K562 (cell line): ENCODE measurements around the gene EPHA10. TPM values are rescaled to one million over a fixed set of nuclear protein-coding genes. Genes with fewer than 3 reads are reported as not detected.

Experiments used
- CBX5 ChIP-seq: IDR thresholded peaks from 2 replicates; pipeline ENCODE4 v1.6.1; 2014; ENCODE audit warnings: low read depth, borderline replicate concordance
- ETV6 ChIP-seq, 3 experiments: fragments of 150-350 bp in 1 of 3; sonication (generic) in 1 of 3; formaldehyde crosslinking in 1 of 3; IDR thresholded peaks; 2 replicates each; pipeline versions ENCODE4 v1.6.1 to v1.8.0; 2014 to 2022; ENCODE audit warnings: borderline replicate concordance in 2 of 3, low read depth in 2 of 3, antibody characterized with exemption in 1 of 3, low read length in 1 of 3, mild to moderate bottlenecking in 1 of 3, missing genetic modification reagents in 1 of 3
- FUS ChIP-seq: fragments of 200-400 bp; formaldehyde crosslinking; optimal IDR thresholded peaks from 2 replicates; pipeline ENCODE3; 2017; ENCODE audit warnings: low read depth, low read length
- HDAC1 ChIP-seq, 2 experiments: fragments of 450-650 bp; IDR thresholded peaks; 2 replicates each; pipeline ENCODE4 v1.6.1; 2016 to 2017; ENCODE audit warnings: inconsistent platforms in 1 of 2, mild to moderate bottlenecking in 1 of 2, moderate library complexity in 1 of 2
- KAT8 ChIP-seq: fragments of 450-650 bp; IDR thresholded peaks from 2 replicates; pipeline ENCODE4 v1.6.1; 2016; ENCODE audit warnings: low read depth, mild to moderate bottlenecking
- MXI1 ChIP-seq: IDR thresholded peaks from 2 replicates; pipeline ENCODE4 v1.6.1; 2011; ENCODE audit warnings: low read depth, mild to moderate bottlenecking, improper control_type of control experiment, low read length
- NEUROD1 ChIP-seq: fragments of 150-350 bp; IDR thresholded peaks from 2 replicates; pipeline ENCODE4 v1.6.1; 2014; ENCODE audit warnings: borderline replicate concordance, low read length, low read depth; ENCODE audit not compliant: partially characterized antibody
- PBX2 ChIP-seq, 2 experiments: IDR thresholded peaks in 1 of 2; conservative IDR thresholded peaks in 1 of 2; 2 replicates each; pipeline ENCODE4 v1.6.1; 2016; ENCODE audit warnings: low read depth in 2 of 2, mild to moderate bottlenecking in 1 of 2, missing compliant biosample characterization in 1 of 2, missing genetic modification characterization in 1 of 2, moderate library complexity in 1 of 2
- UBTF ChIP-seq, 2 experiments: IDR thresholded peaks; 2 replicates each; pipeline ENCODE4 v1.6.1; 2012; ENCODE audit warnings: improper control_type of control experiment in 2 of 2, low read depth in 2 of 2, low read length in 2 of 2, borderline replicate concordance in 1 of 2
- ZNF224 ChIP-seq: sonication (generic); formaldehyde crosslinking; IDR thresholded peaks from 2 replicates; pipeline ENCODE4 v1.8.0; 2022; ENCODE audit warnings: mild to moderate bottlenecking, missing genetic modification reagents
- ZNF449 ChIP-seq: fragments of 250-450 bp; sonication (Bioruptor Pico); IDR thresholded peaks from 2 replicates; pipeline ENCODE4 v1.8.0; 2022; ENCODE audit warnings: moderate library complexity, mild to moderate bottlenecking, inconsistent platforms
- polyA plus RNA-seq, 8 experiments: library from polyadenylated mRNA; depleted of rRNA in 4 of 8; stranded (reverse) in 5 of 8; unstranded in 3 of 8; fragments of >200 nt; fragmentation: Nextera tagmentation in 2 of 8; fragmentation: Illumina TruSeq in 1 of 8; extraction: Ambion mirVana in 2 of 8; extraction: Trizol in 1 of 8; gene quantifications; 2 replicates each; pipeline versions ENCODE4 v1.2.1 to v1.2.3, GENCODE V29; 2011 to 2014; ENCODE audit warnings: inconsistent platforms in 1 of 8, missing spikeins in 1 of 8
- total RNA-seq, 7 experiments: library from RNA; depleted of rRNA in 6 of 7; stranded (reverse); fragments of >200 nt in 6 of 7; fragmentation: Illumina TruSeq in 2 of 7; extraction: Trizol in 2 of 7; gene quantifications; 2 replicates each; pipeline versions ENCODE4 v1.2.1 to v1.2.3, GENCODE V29; 2011 to 2021; ENCODE audit warnings: low replicate concordance in 1 of 7
- TF ChIP-seq, protein P1 (sequence below): sonication (generic); formaldehyde crosslinking; IDR thresholded peaks from 2 replicates; pipeline ENCODE4 v1.8.1; 2023; ENCODE audit warnings: missing genetic modification reagents, mild to moderate bottlenecking, borderline replicate concordance

The EPHA10 gene
- total and polyA plus RNA-seq, 9 of the 15 experiments (the other 6 are each of a cell fraction or from before 2014, with no cell fraction given), result 0.03 TPM; not detected in 8

GRCh38 chr1:37764414-37764825 lies 500 bp downstream of the EPHA10 start (continued):
- TF ChIP-seq, protein P1, sequence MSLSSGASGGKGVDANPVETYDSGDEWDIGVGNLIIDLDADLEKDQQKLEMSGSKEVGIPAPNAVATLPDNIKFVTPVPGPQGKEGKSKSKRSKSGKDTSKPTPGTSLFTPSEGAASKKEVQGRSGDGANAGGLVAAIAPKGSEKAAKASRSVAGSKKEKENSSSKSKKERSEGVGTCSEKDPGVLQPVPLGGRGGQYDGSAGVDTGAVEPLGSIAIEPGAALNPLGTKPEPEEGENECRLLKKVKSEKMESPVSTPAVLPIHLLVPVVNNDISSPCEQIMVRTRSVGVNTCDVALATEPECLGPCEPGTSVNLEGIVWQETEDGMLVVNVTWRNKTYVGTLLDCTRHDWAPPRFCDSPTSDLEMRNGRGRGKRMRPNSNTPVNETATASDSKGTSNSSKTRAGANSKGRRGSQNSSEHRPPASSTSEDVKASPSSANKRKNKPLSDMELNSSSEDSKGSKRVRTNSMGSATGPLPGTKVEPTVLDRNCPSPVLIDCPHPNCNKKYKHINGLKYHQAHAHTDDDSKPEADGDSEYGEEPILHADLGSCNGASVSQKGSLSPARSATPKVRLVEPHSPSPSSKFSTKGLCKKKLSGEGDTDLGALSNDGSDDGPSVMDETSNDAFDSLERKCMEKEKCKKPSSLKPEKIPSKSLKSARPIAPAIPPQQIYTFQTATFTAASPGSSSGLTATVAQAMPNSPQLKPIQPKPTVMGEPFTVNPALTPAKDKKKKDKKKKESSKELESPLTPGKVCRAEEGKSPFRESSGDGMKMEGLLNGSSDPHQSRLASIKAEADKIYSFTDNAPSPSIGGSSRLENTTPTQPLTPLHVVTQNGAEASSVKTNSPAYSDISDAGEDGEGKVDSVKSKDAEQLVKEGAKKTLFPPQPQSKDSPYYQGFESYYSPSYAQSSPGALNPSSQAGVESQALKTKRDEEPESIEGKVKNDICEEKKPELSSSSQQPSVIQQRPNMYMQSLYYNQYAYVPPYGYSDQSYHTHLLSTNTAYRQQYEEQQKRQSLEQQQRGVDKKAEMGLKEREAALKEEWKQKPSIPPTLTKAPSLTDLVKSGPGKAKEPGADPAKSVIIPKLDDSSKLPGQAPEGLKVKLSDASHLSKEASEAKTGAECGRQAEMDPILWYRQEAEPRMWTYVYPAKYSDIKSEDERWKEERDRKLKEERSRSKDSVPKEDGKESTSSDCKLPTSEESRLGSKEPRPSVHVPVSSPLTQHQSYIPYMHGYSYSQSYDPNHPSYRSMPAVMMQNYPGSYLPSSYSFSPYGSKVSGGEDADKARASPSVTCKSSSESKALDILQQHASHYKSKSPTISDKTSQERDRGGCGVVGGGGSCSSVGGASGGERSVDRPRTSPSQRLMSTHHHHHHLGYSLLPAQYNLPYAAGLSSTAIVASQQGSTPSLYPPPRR (CRISPR knock-in tag), result peak; percentile 95
- TF ChIP-seq ZNF449 (0 out of 2 replicates have a peak, but pooled peaks have one; percentile 41), ZNF224 (CRISPR knock-in tag) (peak; percentile 99), KAT8 (no peak), ETV6 (IDR thresholded peaks at IDR 0.05; ENCODE audit: borderline replicate concordance in 1 of 2, low read depth in 2 of 2, low read length in 1 of 2) (no peak), ETV6 (CRISPR knock-in tag; IDR thresholded peaks at IDR 0.05; ENCODE audit: borderline replicate concordance) (peak; percentile 98), UBTF (IDR thresholded peaks at IDR 0.05; ENCODE audit: borderline replicate concordance in 1 of 2, low read depth in 2 of 2, low read length in 2 of 2) (peak in 1 of 2 experiments; percentile 78; a peak in 2 of 4 replicates), NEUROD1 (peak; percentile 22), MXI1 (peak; percentile 76; the same call in 1 of the 2 replicates), FUS (no peak), CBX5 (no peak), PBX2 (CRISPR knock-in tag; IDR thresholded peaks at IDR 0.05; ENCODE audit: low read depth) (peak; percentile 81), PBX2 (tag; conservative IDR thresholded peaks at IDR 0.05; ENCODE audit: low read depth) (0 out of 2 replicates have a peak, but pooled peaks have one; percentile 8), HDAC1 (IDR thresholded peaks at IDR 0.05) (peak in 1 of 2 experiments; percentile 95; a peak in 2 of 4 replicates)
